SH-SY5Y (cell line): ENCODE data around the gene KRABD2.

Experiments
- GATA2 ChIP-seq: IDR thresholded peaks from 2 replicates; pipeline ENCODE4 v1.6.1; 2011; ENCODE audit warnings: mild to moderate bottlenecking, low read depth, low read length
- GATA3 ChIP-seq: IDR thresholded peaks from 2 replicates; pipeline ENCODE4 v1.6.1; 2011; ENCODE audit warnings: low read depth, mild to moderate bottlenecking, low read length, moderate library complexity

GRCh38 chr17:8377422-8377821 is 918 bp upstream of the KRABD2 start:
- TF ChIP-seq GATA2 (no peak), GATA3 (no peak)
